HG03097 (cell line): ENCODE measurements around the gene B3GNT7.
"Not testable (repeated sequence)": the region's sequence is repeated elsewhere in the genome, so short reads cannot be mapped to it uniquely, and the experiment has no call there.

Experiments
- ATAC-seq: cut with Tn5 transposase; IDR thresholded peaks from one replicate; pipeline ENCODE4 v1.9.1; 2021; ENCODE audit not compliant: unreplicated experiment, low FRiP score

B3GNT7 gene

DNA sequence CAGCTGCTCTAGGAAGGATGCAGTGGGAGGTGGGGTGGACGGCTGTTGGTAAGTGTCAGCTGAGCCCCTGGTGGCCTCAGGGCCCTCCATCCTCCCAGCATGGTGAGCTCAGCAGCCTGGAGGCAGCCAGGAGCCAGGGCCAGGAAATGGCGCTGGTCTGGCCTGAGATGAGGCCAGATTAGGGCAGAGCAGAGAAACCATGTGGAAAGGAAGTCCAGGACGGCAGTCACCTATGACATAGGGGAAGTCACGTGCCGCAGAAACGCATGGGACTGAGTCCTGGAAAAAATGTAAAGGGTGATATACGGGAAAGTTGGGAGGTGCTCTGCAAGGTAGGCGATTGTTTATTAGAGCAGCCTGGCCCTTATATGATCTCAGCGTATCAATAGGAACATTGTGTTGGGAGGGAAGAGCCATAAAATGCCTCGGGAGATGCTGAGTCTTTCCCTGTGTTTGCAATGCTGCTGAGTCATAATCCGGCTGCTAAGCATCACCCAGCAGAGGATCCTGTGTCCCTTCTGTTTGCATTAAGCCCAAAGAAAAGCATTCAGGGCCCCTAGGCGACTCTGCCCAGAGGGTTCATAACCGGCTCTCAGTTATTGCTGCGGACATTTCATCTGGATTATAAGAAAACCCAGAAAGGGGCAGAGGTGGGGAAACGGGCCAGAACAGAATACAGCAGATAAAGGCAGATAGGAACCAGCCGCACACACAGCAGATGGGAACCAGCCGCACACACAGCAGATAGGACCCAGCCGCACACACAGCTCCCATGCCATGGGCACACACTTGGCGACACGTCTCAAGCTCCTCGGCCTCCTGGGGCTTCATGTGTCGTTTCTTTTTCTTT, 30.3 kb upstream of the B3GNT7 start:
- ATAC-seq: no peak

DNA sequence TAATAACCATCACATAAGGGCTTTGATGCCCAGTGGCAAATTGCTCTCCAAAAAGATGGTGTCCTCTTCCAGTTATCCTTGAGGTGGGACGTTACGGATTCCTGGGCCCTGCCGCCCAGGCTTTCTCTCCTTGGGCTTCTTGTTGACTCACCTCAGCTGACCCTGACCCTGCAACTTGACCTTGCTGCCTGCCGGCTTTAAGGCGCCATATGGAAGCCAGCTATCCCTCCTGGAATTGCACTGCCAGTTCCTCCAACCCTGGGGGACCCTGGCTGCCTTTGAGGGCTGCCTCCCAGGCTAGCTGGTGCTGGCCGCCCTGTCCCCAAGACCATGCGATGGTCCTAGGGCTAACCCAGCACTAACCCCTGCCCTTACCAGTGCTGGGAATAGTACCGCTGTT, 28.3 kb upstream of the B3GNT7 start:
- ATAC-seq: no peak

DNA sequence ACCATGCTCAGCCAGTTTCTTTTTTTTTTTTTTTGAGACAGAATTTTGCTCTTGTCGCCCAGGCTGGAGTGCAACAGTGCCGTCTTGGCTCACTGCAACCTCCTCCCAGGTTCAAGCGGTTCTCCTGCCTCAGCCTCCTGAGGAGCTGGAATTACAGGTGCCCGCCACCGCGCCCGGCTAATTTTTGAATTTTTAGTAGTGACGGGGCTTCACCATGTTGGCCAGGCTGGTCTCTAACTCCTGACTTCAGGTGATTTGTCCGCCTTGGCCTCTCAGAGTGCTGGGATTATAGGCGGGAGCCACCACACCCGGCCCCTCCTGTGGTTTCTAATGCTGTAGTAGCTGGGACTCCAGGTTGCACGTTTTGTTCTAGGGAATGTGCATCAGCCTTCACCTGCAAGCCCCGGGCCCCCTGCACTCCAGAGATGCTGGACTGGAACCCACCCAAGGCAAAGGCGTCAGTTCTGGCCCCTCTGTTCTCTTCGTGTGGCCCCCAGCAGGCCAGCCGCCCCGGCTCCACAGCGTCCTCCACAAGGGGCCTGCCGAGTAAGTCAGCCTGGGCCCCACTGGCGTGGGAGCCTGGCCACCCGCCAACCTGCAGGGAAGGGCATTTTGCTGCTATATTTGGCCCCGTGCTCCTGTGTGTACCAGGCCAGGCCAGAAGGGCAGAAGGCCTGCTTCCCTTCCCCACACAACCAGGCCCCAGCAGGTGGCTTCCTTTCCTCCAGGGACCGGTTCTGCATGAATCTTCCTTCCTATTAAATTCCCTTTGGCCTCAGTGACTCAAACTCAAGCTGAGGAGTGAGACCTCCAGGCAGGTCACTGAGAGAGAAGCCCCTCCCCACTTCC, 25.7 kb upstream of the B3GNT7 start:
- ATAC-seq: no peak

DNA sequence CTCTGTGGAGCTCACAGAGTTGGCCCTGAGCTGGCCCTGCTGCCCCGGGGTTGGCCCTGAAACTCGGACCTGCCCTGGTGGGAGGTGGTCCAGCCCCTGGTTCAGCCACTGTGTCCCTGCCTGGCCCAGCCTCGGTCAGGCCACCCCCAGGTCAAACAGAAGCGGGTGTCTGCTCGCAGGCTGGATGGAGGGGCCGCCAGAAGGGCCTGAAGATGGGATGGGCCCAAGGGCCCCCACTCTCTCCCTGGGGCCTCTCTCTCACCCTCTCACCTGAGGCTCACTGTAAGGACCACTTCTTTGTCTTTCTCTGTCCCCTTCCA, 25.1 kb upstream of the B3GNT7 start:
- ATAC-seq: no peak

DNA sequence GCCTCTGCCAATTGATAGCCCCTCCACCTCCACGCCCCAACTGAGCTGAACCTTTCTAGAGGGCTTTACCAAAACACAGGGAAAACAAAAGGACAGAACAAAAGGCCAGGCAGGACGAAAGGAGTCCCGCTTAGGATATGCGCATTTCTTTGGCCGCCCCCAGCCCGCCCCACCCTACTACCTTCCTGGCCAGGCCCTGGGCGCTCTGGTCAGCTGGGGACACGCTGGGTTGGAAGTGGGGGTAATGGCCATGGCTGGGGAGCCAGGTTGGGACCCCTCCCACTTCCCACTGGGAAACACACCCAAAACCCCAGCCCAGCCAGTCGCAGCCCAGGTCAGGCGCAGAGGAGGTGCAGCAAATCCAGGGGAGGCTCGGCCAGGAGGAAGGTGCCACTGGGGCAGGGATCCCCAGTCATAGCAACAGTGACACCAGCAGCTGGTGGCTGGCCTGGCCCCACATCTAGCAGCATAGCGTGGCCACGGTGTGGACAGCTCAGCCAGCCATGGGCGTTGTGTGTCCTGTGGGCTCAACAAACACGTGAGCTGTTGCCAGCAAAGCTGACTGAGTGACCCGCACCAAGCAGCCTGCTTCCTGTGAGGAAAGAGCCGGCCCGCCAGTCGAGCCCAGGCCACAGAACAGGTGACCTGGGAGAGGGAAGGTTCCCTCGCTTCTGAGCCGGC, 24.6 kb upstream of the B3GNT7 start:
- no peak for ATAC-seq

DNA sequence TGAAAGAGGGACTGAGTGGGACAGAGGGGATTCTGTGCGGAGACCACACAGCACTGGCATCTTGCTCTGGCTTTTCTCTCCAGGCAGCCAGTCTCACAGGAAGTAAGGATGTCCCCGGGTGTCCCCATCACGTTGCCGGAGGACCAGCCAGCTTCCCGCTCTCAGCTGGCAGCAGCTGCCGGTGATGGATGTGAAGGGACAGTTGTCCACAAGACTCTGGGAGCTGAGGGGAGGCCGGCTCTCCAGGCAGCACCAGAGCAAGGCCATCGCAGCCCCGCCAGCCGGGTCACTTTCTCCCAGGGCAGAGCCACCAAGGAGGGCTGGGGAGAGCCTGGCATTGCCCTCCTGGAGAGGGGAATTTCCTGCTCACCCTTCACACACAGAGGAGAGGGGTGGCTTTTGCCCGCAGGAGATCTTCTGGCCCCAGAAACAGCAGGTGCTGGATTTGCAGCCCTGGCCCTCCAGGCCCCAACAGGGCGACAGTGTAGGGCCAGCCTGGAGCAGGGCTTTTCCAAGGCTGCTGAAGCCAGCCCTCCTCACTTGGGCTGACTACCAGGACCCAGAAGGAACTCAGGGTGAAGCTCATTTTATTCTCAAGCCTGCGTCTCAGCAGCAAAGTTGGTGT, 24.0 kb upstream of the B3GNT7 start:
- no peak for ATAC-seq

DNA sequence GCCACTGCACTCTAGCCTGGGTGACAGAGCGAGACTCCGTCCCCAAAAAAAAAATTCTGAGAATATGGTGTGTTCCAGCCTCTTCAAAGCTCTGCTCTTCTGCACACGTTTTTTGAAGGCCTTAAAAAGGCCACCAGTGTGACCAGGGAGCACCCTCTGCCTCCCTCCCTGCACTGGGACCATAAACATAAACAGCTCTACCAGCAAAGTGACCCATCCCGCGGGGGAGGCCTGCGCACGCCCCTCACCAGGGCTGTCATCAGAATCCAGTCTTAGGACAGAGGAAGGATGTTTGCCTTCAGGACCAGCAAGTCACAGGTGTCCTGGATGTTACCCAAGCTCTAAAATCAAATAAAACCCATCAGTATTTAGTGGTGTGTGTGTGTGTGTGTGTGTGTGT, 23.2 kb upstream of the B3GNT7 start:
- ATAC-seq: no peak

DNA sequence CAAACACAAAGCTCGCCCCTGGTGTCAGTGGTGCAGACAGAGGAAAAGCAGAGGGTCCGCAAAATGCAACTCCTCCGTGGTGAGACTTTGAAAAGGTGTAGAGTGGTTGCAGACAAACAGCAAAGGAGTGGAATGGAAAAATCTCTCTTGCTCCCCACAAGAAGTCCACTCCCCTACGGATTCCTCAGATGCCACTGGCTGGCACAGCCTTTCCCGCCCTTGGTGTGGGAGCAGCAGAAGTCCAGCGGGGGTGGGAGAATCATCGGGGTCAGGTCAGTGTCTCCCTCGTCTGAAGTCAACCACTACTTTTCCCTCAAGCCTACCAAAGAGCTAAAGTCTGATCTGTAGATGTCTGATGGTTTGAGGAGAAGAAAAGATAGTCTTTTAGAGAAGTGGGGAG, 22.3 kb upstream of the B3GNT7 start:
- ATAC-seq: no peak

DNA sequence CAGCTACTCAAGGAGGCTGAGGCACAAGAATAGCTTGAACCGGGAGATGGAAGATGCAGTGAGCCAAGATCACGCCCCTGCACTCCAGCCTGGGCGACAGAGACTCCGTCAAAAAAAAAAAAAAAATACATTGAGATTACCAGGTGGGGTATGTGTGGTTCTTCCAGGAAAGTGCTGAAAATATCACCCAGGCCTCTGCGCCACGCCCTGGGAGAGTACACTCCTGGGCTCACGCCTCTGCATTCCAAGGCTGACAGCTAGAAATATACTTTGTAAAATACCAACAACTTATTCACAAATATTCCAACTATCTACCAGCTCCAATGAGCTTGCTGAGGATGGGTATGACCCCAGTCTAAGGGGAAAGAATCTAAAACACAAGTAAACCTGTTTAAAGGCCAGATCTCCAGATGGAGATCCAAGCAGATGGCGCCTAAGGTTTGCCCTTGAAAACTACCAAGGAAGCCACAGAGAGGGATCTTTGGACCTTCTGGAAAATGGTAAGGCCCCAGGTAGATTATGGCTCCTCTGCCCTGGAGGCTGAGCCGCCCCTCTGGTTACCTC, 21.6 kb upstream of the B3GNT7 start:
- ATAC-seq: no peak

DNA sequence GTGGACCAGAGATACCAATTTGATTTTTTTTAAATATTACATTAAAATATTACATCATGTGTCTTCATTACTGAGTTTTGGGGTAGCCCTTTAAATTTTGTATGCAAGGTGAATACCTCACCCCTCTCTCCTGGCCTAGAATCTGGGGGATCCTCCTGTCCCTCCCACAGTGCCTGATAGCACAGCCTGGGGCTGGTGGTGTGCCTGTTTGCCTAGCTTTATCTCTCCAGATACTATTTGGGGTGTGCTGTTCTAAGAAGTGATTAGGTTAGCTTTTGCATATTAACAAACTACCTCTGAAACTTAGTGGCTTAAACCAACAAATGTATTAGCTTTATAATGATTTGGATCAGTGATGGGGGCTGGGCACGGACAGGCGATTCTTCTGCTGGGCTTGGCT, 20.7 kb upstream of the B3GNT7 start:
- no peak for ATAC-seq

DNA sequence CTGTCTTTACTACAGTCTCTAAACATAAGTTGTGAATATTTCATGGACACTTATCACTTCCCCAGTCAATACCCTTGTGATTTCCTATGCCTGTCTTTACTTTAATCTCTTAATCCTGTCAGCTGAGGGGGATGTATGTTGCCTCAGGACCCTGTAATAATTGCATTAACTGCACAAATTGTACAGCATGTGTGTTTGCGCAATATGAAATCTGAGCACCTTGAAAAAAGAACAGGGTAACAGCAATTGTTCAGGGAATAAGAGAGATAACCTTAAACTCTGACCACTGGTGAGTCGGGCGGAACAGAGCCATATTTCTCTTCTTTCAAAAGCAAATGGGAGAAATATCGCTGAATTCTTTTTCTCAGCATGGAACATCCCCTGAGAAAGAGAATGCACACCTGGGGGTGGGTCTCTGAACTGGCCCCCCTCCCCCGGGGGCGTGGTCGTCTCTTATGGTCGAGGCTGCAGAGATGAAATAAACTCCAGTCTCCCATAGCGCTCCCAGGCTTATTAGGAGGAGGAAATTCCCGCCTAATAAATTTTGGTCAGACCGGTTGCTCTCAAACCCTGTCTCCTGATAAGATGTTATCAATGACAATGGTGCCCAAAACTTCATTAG, 19.4 kb upstream of the B3GNT7 start:
- not testable (repeated sequence) for ATAC-seq

DNA sequence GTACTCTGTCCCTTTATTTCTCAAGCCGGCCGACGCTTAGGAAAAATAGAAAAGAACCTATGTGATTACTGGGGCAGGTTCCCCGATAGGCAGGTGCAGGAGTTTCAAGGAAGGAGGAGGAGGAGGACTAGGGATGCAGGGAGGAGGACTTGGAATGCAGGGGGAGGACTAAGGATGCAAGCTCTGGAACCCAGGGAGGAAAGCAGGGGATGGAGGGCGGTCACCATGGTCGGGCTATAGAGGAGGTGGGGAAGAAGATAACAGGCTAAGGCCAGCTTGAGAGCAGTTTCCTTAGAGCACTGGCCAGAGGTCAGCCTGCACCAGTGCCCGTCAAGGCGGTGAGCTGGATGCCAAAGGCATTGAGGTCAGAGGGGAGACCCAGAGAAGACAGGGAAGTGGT, 18.7 kb upstream of the B3GNT7 start:
- no peak for ATAC-seq

DNA sequence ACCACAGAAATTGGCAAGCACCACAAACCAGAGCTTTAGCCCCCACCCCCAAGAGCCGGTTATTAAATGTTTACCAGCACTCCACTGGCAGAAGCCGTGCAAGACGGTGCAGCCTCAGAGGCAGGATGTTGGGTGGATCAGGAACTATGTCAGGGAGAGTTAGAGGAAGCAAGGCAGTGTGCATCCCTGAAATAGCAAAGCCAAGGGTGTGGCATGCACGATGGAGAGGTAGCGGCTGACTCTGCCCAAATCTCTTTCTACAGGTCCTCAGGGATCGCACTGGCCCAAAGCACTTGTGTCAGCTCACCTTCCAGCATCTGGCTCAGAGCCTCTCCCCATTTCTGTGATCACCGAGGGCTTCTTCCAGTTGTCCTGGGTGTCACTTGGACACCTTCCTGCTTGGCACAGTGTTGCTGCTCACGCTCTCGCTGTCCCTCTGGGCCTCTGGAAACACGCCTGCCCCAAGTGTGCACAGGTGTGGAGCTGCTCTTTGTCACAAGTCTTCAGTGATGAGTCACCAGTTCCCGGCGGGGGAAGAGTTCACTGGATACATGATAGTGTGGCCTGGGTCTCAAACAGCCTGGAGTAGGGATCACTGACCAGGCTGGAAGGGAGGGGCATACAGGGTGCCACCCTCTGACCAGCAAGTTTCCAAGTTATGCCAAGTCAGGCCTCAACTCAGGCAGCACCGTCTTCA, 17.3 kb upstream of the B3GNT7 start:
- ATAC-seq: no peak

DNA sequence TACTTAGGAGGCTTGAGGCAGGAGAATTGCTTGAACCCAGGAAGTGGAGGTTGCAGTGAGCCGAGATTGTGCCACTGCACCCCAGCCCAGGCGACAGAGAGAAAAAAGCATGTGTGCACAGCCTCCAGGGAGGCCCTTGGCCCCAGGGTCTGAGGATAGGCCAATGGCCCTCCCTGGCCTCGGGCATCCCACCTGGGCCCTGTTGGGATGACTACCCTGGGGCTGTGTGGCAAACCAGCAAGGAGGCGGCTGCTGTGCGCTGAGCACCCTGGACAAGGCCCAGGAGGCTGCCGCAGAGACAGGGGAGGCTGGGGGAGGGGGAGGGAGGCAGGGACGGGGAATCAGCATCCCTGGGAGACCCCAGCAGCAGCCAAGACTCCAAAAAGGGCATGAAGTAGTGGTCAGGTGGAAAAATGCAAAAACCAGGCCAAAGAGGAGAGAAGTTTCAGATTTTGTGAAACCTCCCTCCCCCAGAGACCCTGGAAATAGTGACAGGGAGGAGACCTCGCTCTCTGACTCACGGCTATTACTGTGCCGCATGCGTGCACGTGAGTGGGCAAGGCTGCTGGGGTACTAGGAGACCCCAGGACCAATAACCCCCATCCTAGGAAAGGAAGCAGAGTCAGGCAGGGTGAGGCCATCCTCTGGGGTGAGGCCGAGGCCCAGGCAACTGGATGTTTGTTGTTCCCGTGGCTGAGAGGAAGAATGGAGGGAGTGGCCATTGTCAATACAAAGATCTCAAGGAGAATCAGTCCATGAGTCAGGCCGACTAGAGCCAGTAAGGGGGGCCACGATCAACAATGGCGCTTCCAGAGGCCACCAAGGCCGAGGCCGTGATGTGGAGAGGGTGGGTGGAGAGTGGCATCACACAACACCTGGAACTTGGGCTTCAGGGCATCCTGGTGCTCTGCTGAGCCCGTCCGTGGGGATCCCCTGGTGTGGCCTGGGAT, 16.0 kb upstream of the B3GNT7 start:
- ATAC-seq: no peak

DNA sequence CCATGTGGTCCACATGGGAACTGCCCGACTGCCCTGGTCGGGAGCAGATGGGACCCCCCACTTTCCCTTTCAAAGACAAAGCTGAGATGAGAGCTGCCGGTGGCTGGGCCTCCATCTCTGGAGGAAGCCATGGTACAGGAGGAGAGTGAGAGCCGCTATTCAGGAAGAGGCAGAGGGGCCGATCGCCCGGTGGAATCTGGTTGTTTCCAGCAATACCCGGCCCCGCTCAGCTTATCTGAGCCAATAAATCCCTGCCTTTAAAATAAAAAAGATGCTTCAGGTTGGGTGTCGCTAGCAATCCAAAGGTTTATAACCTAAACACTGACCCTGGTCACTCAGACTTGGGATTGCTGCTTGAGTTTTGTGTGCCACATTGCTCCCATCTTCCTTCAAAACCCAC, 15.2 kb upstream of the B3GNT7 start:
- ATAC-seq: no peak

DNA sequence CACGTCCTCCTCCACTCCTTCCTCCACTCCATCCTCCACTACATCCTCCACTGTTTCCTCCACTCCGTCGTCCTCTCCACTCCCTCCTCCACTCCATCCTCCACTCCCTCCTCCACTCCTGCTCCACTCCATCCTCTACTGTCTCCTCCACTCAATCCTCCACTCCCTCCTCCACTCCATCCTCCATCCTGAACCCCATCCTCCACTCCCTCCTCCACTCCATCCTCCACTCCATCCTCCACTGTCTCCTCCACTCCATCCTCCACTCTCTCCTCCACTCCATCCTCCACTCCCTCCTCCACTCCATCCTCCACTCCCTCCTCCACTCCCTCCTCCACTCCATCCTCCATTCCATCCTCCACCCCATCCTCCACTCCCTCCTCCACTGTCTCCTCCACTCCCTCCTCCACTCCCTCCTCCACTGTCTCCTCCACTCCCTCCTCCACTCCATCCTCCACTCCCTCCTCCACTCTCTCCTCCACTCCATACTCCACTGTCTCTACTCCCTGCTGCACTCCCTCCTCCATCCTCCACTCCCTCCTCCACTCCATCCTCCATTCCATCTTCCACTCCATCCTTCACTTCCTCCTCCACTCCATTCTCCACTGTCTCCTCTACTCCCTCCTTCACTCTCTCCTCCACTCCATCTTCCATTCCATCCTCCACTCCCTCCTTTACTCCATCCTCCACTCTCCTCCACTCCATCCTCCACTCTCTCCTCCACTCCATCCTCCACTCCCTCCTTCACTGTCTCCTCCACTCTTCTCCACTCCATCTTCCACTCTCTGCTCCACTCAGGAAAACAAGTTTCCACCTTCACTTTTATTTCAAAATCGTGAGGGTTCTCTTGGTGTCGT, 14.3 kb upstream of the B3GNT7 start:
- ATAC-seq: no peak

DNA sequence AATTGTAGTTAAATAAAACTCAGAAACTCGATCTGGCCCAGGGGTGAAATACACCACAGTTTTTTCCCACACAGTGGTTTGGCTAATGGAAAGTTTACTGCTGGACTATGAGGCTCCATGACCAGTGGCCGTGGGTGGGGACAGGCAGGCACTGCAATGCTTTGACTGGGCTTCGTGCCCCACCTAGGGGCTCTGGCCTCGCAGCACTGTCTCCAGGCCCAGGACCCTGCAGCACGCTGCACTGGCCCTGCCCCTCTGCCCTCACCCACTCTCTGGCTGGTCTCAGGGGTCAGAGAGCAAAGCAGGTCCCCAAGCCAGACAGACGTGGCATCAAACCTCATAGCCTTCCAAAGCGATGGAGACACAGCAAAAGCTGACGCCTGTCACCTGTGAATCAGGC, 13.4 kb upstream of the B3GNT7 start:
- ATAC-seq: no peak
